Ovary (tissue), 9 donors: ENCODE data around the gene CLNK. TPM values are rescaled to one million over a fixed set of nuclear protein-coding genes. Genes with fewer than 3 reads are reported as not detected.

Source experiments
- DNase-seq, 5 donors: peaks; one replicate each; pipeline ENCODE4 v3.0.0-alpha.2; 2019 to 2020
- H3K27ac ChIP-seq, 2 donors: fragments of 200-600 bp; one replicate each; pipeline versions ENCODE4 v1.5.1 to v1.8.0; 2019 to 2022
- H3K27me3 ChIP-seq: fragments of 200-600 bp; one replicate; pipeline ENCODE4 v1.8.0; 2022
- H3K36me3 ChIP-seq: fragments of 200-600 bp; sonication (generic); one replicate; pipeline ENCODE4 v1.5.1; 2019
- H3K4me1 ChIP-seq: one replicate; pipeline ENCODE4 v1.8.1; 2013; ENCODE audit warnings: mild to moderate bottlenecking, moderate library complexity; ENCODE audit not compliant: insufficient read depth
- H3K4me3 ChIP-seq: fragments of 200-600 bp; sonication (generic); one replicate; pipeline ENCODE4 v1.5.1; 2017
- H3K9me3 ChIP-seq, 2 donors: fragments of 200-600 bp in 1 of 2; sonication (generic) in 1 of 2; one replicate each; pipeline versions ENCODE4 v1.5.1 to v1.8.1; 2013 to 2019; ENCODE audit warnings: mild to moderate bottlenecking in 1 of 2, moderate library complexity in 1 of 2
- CTCF ChIP-seq, 3 donors: fragments of 450-650 bp in 2 of 3; fragments of 200-600 bp in 1 of 3; IDR thresholded peaks; one replicate each; pipeline versions ENCODE4 v1.5.1 to v1.8.0; 2016 to 2022; ENCODE audit warnings: antibody characterized with exemption in 3 of 3, mild to moderate bottlenecking in 1 of 3
- EP300 ChIP-seq: sonication (generic); formaldehyde crosslinking; IDR thresholded peaks from one replicate; pipeline ENCODE4 v1.6.1; 2017; ENCODE audit warnings: antibody characterized with exemption
- POLR2A ChIP-seq: fragments of 450-650 bp; IDR thresholded peaks from one replicate; pipeline ENCODE4 v1.6.1; 2017; ENCODE audit warnings: antibody characterized with exemption, mild to moderate bottlenecking, moderate library complexity
- WGBS, 3 donors: extraction: QIAGEN DNeasy Blood & Tissue Kit in 1 of 3; methylation state at CpG; one replicate each; pipeline versions ENCODE4 v1.1.5 to v1.1.7; 2013 to 2017; 5-methylcytosine and 5-hydroxymethylcytosine counted together
- intact Hi-C, 4 donors: fragments of 100-400 bp; cut with DNase I; formaldehyde crosslinking; loops; one replicate each; pipeline versions ENCODE4 v1.11.0 to v1.15.1; 2022 to 2023
- polyA plus RNA-seq, 2 donors: library from polyadenylated mRNA; stranded (reverse); fragments of 200-250 nt in 1 of 2; fragments of 350-450 nt in 1 of 2; fragmentation: Illumina TruSeq in 1 of 2; extraction: RNeasy Lipid Tissue Mini Kit (QIAGEN cat#74804) in 1 of 2; gene quantifications; one replicate each; pipeline ENCODE4 v1.2.3, GENCODE V29; 2013 to 2014
- total RNA-seq, 7 donors: library from RNA; depleted of rRNA in 2 of 7; stranded (reverse); fragments of >200 nt in 2 of 7; fragmentation: NEBNext Ultra II Directional in 3 of 7; extraction: Animal tissue kit (Norgen Biotek cat#: 25700) in 3 of 7; gene quantifications; one replicate each; pipeline versions ENCODE4 v1.1.0 to v1.2.4, GENCODE V29; 2016 to 2023
- donor health status: DM: no; HTN: no; CAD: no; lungs with moderate emphysema.
- donor health status: DM: no; HTN: no; CAD: no.
- donor health status: Bipolar disorder and iron deficiency.
- donor health status: DM: yes; HTN: yes; CAD: no.
- donor health status: DM: no; HTN: no; CAD: no.
- donor health status: DM: yes; HTN: yes; CAD: no.

CLNK gene
- total and polyA plus RNA-seq, 9 donors, result 0.10 to 0.23 (median 0.22) TPM; not detected in 6

GRCh38 chr4:10639664-10640063 lies 44.9 kb downstream of the CLNK start:
- Histone ChIP-seq H3K27ac (no peak overlapping the region), H3K4me3 (no peak overlapping the region), H3K36me3 (no peaks in the 10 kb centered on the region), H3K27me3 (no peaks in the 10 kb centered on the region), H3K4me1 (peaks cover 6% of the 10 kb centered on the region), H3K9me3 (no peaks in the 10 kb centered on the region)
- WGBS, 3 donors, result 93 to 98% (median 95%) methylated on average over 2 of the region's 2 CpGs
- no peak for TF ChIP-seq CTCF (IDR thresholded peaks at IDR 0.05)
- no peak for DNase-seq
- intact Hi-C loops, result no loop called here

GRCh38 chr4:10639100-10639499 lies 45.5 kb downstream of the CLNK start:
- H3K27me3 ChIP-seq, result no peaks in the 10 kb centered on the region
- no peak for DNase-seq
- H3K4me3 ChIP-seq, result no peak overlapping the region
- no peaks in the 10 kb centered on the region for H3K9me3 ChIP-seq
- intact Hi-C loops, result no loop called here
- WGBS, 3 donors, result 96 to 100% (median 100%) methylated on average over 1 of the region's 1 CpG
- no peak for TF ChIP-seq POLR2A
- no peak for TF ChIP-seq CTCF (IDR thresholded peaks at IDR 0.05)
- no peak for TF ChIP-seq EP300
- H3K4me1 ChIP-seq, result peaks cover 6% of the 10 kb centered on the region
- no peak overlapping the region for H3K27ac ChIP-seq
- no peaks in the 10 kb centered on the region for H3K36me3 ChIP-seq

- no peaks in the 10 kb centered on the region for H3K9me3 ChIP-seq
- peaks cover 5% of the 10 kb centered on the region for H3K4me1 ChIP-seq
- no peaks in the 10 kb centered on the region for H3K27me3 ChIP-seq
- H3K4me3 ChIP-seq, result no peak overlapping the region
- no peaks in the 10 kb centered on the region for H3K36me3 ChIP-seq
- intact Hi-C loops, result no loop called here
- WGBS, 3 donors, result 59 to 80% (median 68%) methylated on average over 6 of the region's 6 CpGs
- H3K27ac ChIP-seq, result no peak overlapping the region
- no peak for DNase-seq
- TF ChIP-seq POLR2A (no peak), EP300 (no peak), CTCF (IDR thresholded peaks at IDR 0.05) (no peak)
Observed at GRCh38 chr4:10635091-10635490, 49.5 kb downstream of the CLNK start.

- intact Hi-C loops, result no loop called here
- WGBS, 3 donors, result 91 to 97% (median 94%) methylated on average over 4 of the region's 4 CpGs
- DNase-seq, result no peak
- H3K9me3 ChIP-seq, result no peaks in the 10 kb centered on the region
- H3K4me3 ChIP-seq, result no peak overlapping the region
- H3K36me3 ChIP-seq, result no peaks in the 10 kb centered on the region
- peaks cover 5% of the 10 kb centered on the region for H3K4me1 ChIP-seq
- no peak overlapping the region for H3K27ac ChIP-seq
- no peak for TF ChIP-seq POLR2A
- TF ChIP-seq CTCF (IDR thresholded peaks at IDR 0.05), result no peak
- no peak for TF ChIP-seq EP300
- H3K27me3 ChIP-seq, result no peaks in the 10 kb centered on the region
Observed at GRCh38 chr4:10629394-10629793, 55.2 kb downstream of the CLNK start.

- H3K36me3 ChIP-seq, result no peaks in the 10 kb centered on the region
- WGBS, 3 donors, result 28 to 47% (median 42%) methylated on average over 5 of the region's 5 CpGs
- H3K27ac ChIP-seq, result no peak overlapping the region
- peaks cover 5% of the 10 kb centered on the region for H3K4me1 ChIP-seq
- intact Hi-C loops, result no loop called here
- TF ChIP-seq CTCF (IDR thresholded peaks at IDR 0.05) (no peak), EP300 (no peak), POLR2A (no peak)
- H3K27me3 ChIP-seq, result no peaks in the 10 kb centered on the region
- H3K9me3 ChIP-seq, result no peaks in the 10 kb centered on the region
- H3K4me3 ChIP-seq, result no peak overlapping the region
- no peak for DNase-seq
Observed at GRCh38 chr4:10625131-10625530, 59.4 kb downstream of the CLNK start.
